Mesendoderm (in vitro differentiated cells): ENCODE data around the gene SGK1.
"Not testable (repeated sequence)": the region's sequence is repeated elsewhere in the genome, so short reads cannot be mapped to it uniquely, and the experiment has no call there.

Experiments used
- DNase-seq: peaks from one replicate; pipeline ENCODE4 v3.0.0; 2013
- H2AK5ac ChIP-seq: 2 replicates; pipeline ENCODE4 v1.6.1; 2013; ENCODE audit warnings: low read length, inconsistent platforms
- H2BK120ac ChIP-seq: 2 replicates; pipeline ENCODE4 v1.6.1; 2013; ENCODE audit warnings: low read depth, mild to moderate bottlenecking, low read length, moderate library complexity, mixed read lengths
- H2BK15ac ChIP-seq: replicated peaks from 2 replicates; pipeline ENCODE4 v1.6.1; 2013; ENCODE audit warnings: low read depth, mild to moderate bottlenecking, moderate library complexity
- H2BK5ac ChIP-seq: 2 replicates; pipeline ENCODE4 v1.6.1; 2013; ENCODE audit warnings: low read length, inconsistent platforms
- H3K18ac ChIP-seq: 2 replicates; pipeline ENCODE4 v1.6.1; 2013; ENCODE audit warnings: mild to moderate bottlenecking, low read length, mixed read lengths
- H3K23ac ChIP-seq: one replicate; pipeline ENCODE4 v1.6.1; 2013; ENCODE audit warnings: low read length
- H3K27ac ChIP-seq: 2 replicates; pipeline ENCODE4 v1.5.1; 2013; ENCODE audit warnings: low read depth, mild to moderate bottlenecking, inconsistent platforms, low read length, moderate library complexity
- H3K27me3 ChIP-seq: 2 replicates; pipeline ENCODE4 v1.6.1; 2013; ENCODE audit warnings: low read length, control low read depth, mild to moderate bottlenecking, inconsistent platforms; ENCODE audit not compliant: insufficient read depth, poor library complexity
- H3K36me3 ChIP-seq: 2 replicates; pipeline ENCODE4 v1.6.1; 2013; ENCODE audit warnings: low read length, inconsistent platforms; ENCODE audit not compliant: control insufficient read depth, insufficient read depth
- H3K4ac ChIP-seq: one replicate; pipeline ENCODE4 v1.6.1; 2013; ENCODE audit warnings: low read depth, mild to moderate bottlenecking, low read length, moderate library complexity
- H3K4me1 ChIP-seq: 2 replicates; pipeline ENCODE4 v1.6.1; 2013; ENCODE audit warnings: low read depth, low read length, inconsistent platforms; ENCODE audit not compliant: control insufficient read depth
- H3K4me2 ChIP-seq: 2 replicates; pipeline ENCODE4 v1.6.1; 2013; ENCODE audit warnings: low read length
- H3K4me3 ChIP-seq: 2 replicates; pipeline ENCODE4 v1.5.1; 2013; ENCODE audit warnings: mild to moderate bottlenecking, low read length
- H3K56ac ChIP-seq: one replicate; pipeline ENCODE4 v1.6.1; 2013; ENCODE audit warnings: low read length
- H3K79me1 ChIP-seq: 2 replicates; pipeline ENCODE4 v1.6.1; 2013; ENCODE audit warnings: low read length, inconsistent platforms
- H3K79me2 ChIP-seq: 2 replicates; pipeline ENCODE4 v1.6.1; 2013; ENCODE audit warnings: mild to moderate bottlenecking, low read length; ENCODE audit not compliant: control insufficient read depth, insufficient read depth
- H3K9ac ChIP-seq: 2 replicates; pipeline ENCODE4 v1.6.1; 2013; ENCODE audit warnings: low read length, inconsistent platforms
- H4K5ac ChIP-seq: one replicate; pipeline ENCODE4 v1.6.1; 2013; ENCODE audit warnings: low read length
- H4K8ac ChIP-seq: one replicate; pipeline ENCODE4 v1.6.1; 2013; ENCODE audit warnings: low read depth, mild to moderate bottlenecking, control low read depth, low read length, moderate library complexity
- WGBS: extraction: QIAGEN DNeasy Blood & Tissue Kit; methylation state at CpG from one replicate; pipeline ENCODE4 v1.1.7; 2013; ENCODE audit warnings: low lambda C conversion rate, missing lambda C conversion rate; ENCODE audit not compliant: insufficient coverage; ENCODE audit errors: extremely low coverage; 5-methylcytosine and 5-hydroxymethylcytosine counted together

The SGK1 gene

DNA sequence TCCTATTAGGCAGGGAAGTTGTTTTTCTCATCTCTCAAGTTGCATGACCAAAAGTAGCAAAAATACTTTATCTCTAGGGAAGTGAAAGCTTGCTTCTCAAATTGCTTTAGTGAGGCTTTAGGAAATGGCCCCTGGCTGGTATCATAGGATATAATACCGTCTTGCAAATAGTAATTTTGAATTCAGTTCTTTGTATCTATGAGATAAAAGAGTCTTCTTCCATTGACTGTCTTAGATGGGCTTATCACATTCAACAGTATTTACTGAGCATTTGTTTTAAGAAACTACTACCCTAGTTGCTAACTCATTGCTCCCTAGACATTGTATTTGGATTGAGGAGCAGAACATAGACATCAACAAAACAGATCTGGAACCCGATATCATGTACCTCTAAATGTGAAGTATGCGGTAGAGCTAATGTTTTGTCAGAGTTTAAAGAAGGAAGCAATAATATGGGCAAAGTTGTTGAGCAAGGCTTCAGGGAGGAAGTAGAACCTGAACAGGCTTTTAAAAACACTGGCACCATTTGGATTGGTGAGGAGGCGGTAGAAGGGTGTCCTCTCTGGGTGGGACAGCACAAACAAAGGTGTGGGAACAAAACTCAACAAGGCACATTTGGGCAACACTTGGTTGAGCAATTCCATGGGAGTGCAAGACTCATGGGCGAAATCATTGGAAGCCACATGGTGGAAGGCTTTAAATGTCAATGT, 101.5 kb downstream of the SGK1 start:
- no peak overlapping the region for H2BK15ac ChIP-seq
- H3K27me3 ChIP-seq = no peaks in the 10 kb centered on the region
- no CpG with 5 or more reads among the region's 5 CpGs for WGBS
- H3K4me2 ChIP-seq = no peak overlapping the region
- DNase-seq = no peak
- H3K79me1 ChIP-seq = no peaks in the 10 kb centered on the region
- no peaks in the 10 kb centered on the region for H3K36me3 ChIP-seq
- H2BK120ac ChIP-seq = no peak overlapping the region
- H3K4me1 ChIP-seq = no peaks in the 10 kb centered on the region
- H3K9ac ChIP-seq = no peak overlapping the region
- no peak overlapping the region for H3K23ac ChIP-seq
- H3K4me3 ChIP-seq = no peak overlapping the region
- no peak overlapping the region for H4K8ac ChIP-seq
- H3K4ac ChIP-seq = no peak overlapping the region
- H3K56ac ChIP-seq = no peak overlapping the region
- H4K5ac ChIP-seq = no peak overlapping the region
- no peaks in the 10 kb centered on the region for H3K79me2 ChIP-seq
- no peak overlapping the region for H3K18ac ChIP-seq
- H2AK5ac ChIP-seq = no peak overlapping the region
- no peak overlapping the region for H2BK5ac ChIP-seq
- H3K27ac ChIP-seq = no peak overlapping the region

DNA sequence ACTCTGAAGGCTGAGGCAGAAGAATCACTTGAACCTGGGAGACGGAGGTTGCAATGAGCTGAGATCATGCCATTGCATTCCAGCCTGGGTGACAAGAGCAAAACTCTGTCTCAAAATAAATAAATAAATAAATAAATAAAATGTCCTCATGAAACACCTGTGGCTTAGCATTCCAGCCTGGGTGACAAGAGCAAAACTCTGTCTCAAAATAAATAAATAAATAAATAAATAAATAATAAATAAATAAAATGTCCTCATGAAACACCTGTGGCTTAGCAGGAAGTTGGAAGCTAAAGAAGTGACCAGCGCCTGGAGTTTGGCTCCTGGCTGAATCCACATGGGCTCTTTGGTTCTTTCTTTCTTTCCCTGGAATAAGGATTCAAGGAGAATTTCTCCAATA, 104.5 kb downstream of the SGK1 start:
- not testable (repeated sequence) for H3K79me1 ChIP-seq, H2BK5ac ChIP-seq, H4K5ac ChIP-seq, H3K23ac ChIP-seq, H3K36me3 ChIP-seq, H3K4ac ChIP-seq, H4K8ac ChIP-seq, H3K4me1 ChIP-seq, H3K27ac ChIP-seq, DNase-seq, H3K56ac ChIP-seq, H3K9ac ChIP-seq, H2BK15ac ChIP-seq, H2BK120ac ChIP-seq, H3K27me3 ChIP-seq, H3K18ac ChIP-seq, H3K4me2 ChIP-seq, H2AK5ac ChIP-seq, H3K79me2 ChIP-seq, H3K4me3 ChIP-seq
- no CpG with 5 or more reads among the region's 2 CpGs for WGBS

DNA sequence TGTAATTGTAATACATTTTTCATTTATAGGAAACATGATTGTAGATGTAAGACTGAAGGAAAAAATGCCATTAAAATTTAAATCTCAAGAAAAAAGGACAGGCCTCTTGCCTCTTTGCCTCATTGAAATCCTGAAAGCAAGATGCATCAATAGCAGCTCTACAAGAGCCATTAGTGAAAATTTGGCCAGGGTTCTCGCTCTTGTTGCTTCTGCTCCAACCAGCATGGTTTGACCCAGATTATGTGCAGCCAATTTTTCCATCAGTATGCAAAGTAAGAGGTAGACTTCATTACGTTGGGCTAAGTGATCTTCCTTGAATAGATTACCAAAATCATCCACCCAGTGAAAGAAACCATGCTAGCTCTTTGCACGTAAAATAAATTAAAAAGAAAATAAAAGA, 106.6 kb downstream of the SGK1 start:
- Histone ChIP-seq H3K79me2 (no peaks in the 10 kb centered on the region), H2BK15ac (no peak overlapping the region), H3K27me3 (no peaks in the 10 kb centered on the region), H3K4me1 (no peaks in the 10 kb centered on the region), H3K27ac (no peak overlapping the region), H3K56ac (no peak overlapping the region), H2BK120ac (no peak overlapping the region), H4K8ac (no peak overlapping the region), H3K79me1 (no peaks in the 10 kb centered on the region), H3K23ac (no peak overlapping the region), H3K4ac (no peak overlapping the region), H3K36me3 (no peaks in the 10 kb centered on the region), H3K4me3 (no peak overlapping the region), H3K18ac (no peak overlapping the region), H3K9ac (no peak overlapping the region), H4K5ac (no peak overlapping the region), H2AK5ac (no peak overlapping the region), H2BK5ac (no peak overlapping the region), H3K4me2 (no peak overlapping the region)
- DNase-seq = no peak
- no CpG with 5 or more reads among the region's 3 CpGs for WGBS

DNA sequence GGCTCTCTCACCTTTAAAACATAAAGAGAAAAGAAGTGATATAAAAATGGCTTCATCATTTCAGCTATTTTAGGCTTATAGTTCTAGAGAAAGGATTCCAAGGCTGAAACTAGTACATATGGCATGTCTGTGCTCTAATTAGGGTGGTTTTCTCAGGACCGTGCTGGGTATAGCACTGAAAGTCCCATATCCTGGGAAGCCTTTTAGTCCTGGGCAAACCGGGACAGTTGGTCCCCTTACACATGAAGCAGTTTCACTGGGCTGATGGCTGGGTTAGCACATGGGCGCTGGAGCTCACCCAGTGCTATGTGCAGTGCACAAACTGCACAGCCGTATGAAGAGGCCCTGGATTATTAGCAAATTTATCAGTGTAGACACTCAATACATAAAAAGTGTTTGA, 110.5 kb downstream of the SGK1 start:
- Histone ChIP-seq H2AK5ac (no peak overlapping the region), H3K9ac (no peak overlapping the region), H2BK5ac (no peak overlapping the region), H3K4me1 (no peaks in the 10 kb centered on the region), H3K36me3 (no peaks in the 10 kb centered on the region), H3K79me2 (no peaks in the 10 kb centered on the region), H3K23ac (no peak overlapping the region), H3K4me2 (no peak overlapping the region), H3K56ac (no peak overlapping the region), H3K27ac (no peak overlapping the region), H3K4ac (no peak overlapping the region), H3K4me3 (no peak overlapping the region), H2BK120ac (no peak overlapping the region), H4K8ac (no peak overlapping the region), H3K79me1 (no peaks in the 10 kb centered on the region), H3K18ac (no peak overlapping the region), H2BK15ac (no peak overlapping the region), H4K5ac (no peak overlapping the region), H3K27me3 (no peaks in the 10 kb centered on the region)
- DNase-seq = no peak
- WGBS = no CpG with 5 or more reads among the region's 4 CpGs

DNA sequence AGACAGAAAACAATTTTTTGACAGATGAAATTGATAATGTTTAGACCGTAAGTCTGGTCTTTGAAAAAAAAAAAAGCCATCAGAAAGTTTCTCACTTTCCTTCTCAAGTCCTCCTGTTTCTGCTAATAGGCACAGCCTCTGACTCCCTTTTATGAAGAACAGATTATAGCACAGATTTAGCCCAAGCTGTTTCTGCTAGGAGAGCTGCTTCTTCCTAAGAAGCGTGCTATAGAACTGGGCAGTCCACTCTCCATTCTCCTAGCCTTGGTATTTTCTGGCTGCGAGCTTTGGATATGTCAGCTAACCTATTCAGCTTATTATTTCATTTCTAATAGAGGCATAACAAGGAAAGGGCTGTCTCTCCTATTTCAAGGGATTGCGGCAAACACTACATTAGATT, 112.5 kb downstream of the SGK1 start:
- Histone ChIP-seq H3K23ac (no peak overlapping the region), H4K8ac (no peak overlapping the region), H3K27ac (no peak overlapping the region), H3K4ac (no peak overlapping the region), H4K5ac (no peak overlapping the region), H2BK5ac (no peak overlapping the region), H3K56ac (no peak overlapping the region), H2AK5ac (no peak overlapping the region), H3K36me3 (no peaks in the 10 kb centered on the region), H3K79me1 (no peaks in the 10 kb centered on the region), H3K9ac (no peak overlapping the region), H3K4me2 (no peak overlapping the region), H3K4me3 (no peak overlapping the region), H3K27me3 (no peaks in the 10 kb centered on the region), H3K18ac (no peak overlapping the region), H2BK120ac (no peak overlapping the region), H2BK15ac (no peak overlapping the region), H3K79me2 (no peaks in the 10 kb centered on the region), H3K4me1 (no peaks in the 10 kb centered on the region)
- no CpG with 5 or more reads among the region's 4 CpGs for WGBS
- DNase-seq = no peak

DNA sequence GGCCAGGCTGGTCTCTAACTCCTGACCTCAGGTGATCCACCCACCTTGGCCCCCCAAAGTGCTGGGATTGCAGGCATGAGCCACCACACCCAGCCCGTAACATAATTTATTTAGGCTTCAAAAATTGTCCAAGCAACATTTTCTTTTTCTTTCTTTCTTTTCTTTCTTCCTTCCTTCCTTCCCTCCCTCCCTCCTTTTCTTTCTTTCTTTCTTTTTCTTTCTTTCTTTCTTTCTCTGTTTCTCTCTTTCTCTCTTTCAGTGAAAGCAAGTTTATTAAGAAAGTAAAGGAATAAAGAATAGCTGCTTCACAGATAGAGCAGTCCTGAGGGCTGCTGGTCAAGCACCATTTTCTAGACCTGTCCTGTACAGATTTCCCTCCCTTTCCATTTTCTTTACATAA, 113.2 kb downstream of the SGK1 start:
- H2BK15ac ChIP-seq, DNase-seq, H2AK5ac ChIP-seq, H3K79me1 ChIP-seq, H3K4me3 ChIP-seq, H3K27ac ChIP-seq, H2BK120ac ChIP-seq, H3K79me2 ChIP-seq, H4K5ac ChIP-seq, H3K56ac ChIP-seq, H3K36me3 ChIP-seq, H4K8ac ChIP-seq, H3K4me1 ChIP-seq, H2BK5ac ChIP-seq, H3K4me2 ChIP-seq, H3K4ac ChIP-seq, H3K27me3 ChIP-seq, H3K23ac ChIP-seq, H3K9ac ChIP-seq, H3K18ac ChIP-seq: not testable (repeated sequence)
- no CpG with 5 or more reads among the region's 1 CpG for WGBS
